HEK293 (cell line): ENCODE results near the gene BTK.
A peak's percentile ranks its signal among the peaks of the same experiment; 100 is the strongest.

Experiments used
- CTCF ChIA-PET: fragments of 350-600 bp; formaldehyde crosslinking; extraction: SDS; loops from one replicate; lab custom pipeline; 2021; ENCODE audit warnings: antibody characterized with exemption; lab: Yijun Ruan, JAX
- POLR2A ChIA-PET: fragments of 300-600 bp; formaldehyde crosslinking; extraction: SDS; loops from one replicate; lab custom pipeline; 2020; ENCODE audit warnings: antibody characterized with exemption, inconsistent platforms; lab: Yijun Ruan, JAX
- H3K27ac ChIP-seq: fragments of 200-500 bp; sonication (Bioruptor generic); 2 replicates; pipeline ENCODE4 v1.5.1; 2014; ENCODE audit warnings: low read depth, low read length, control low read depth, inconsistent platforms; ENCODE audit errors: extremely low read depth
- H3K36me3 ChIP-seq, 2 experiments: fragments of 200-500 bp in 1 of 2; sonication (Bioruptor generic) in 1 of 2; 1 replicate in 1 of 2; 2 replicates in 1 of 2; pipeline ENCODE4 v1.5.1; 2014 to 2017; ENCODE audit warnings: inconsistent platforms in 2 of 2, low read length in 2 of 2; ENCODE audit not compliant: control insufficient read depth in 2 of 2, insufficient read depth in 1 of 2
- H3K4me1 ChIP-seq: fragments of 200-500 bp; sonication (Bioruptor generic); 2 replicates; pipeline ENCODE4 v1.5.1; 2014; ENCODE audit warnings: mild to moderate bottlenecking, low read length, inconsistent platforms; ENCODE audit not compliant: control insufficient read depth, insufficient read depth
- H3K4me3 ChIP-seq: 2 replicates; pipeline ENCODE4 v1.5.1; 2011; ENCODE audit warnings: low read depth, mild to moderate bottlenecking, control low read depth, low read length, moderate library complexity
- H3K9me3 ChIP-seq: fragments of 200-500 bp; sonication (Bioruptor generic); 2 replicates; pipeline ENCODE4 v1.5.1; 2014; ENCODE audit warnings: low read depth, low read length, inconsistent platforms; ENCODE audit not compliant: control insufficient read depth, insufficient read depth
- KLF1 ChIP-seq: fragments of 450-650 bp; formaldehyde crosslinking; IDR thresholded peaks from 2 replicates; pipeline ENCODE4 v1.5.1; 2016; ENCODE audit warnings: missing biosample characterization, missing genetic modification characterization
- KLF9 ChIP-seq: fragments of 450-650 bp; formaldehyde crosslinking; IDR thresholded peaks from 2 replicates; pipeline ENCODE4 v1.5.1; 2016; ENCODE audit warnings: missing biosample characterization, missing genetic modification characterization, low read depth
- PRDM1 ChIP-seq: fragments of 450-650 bp; formaldehyde crosslinking; IDR thresholded peaks from 2 replicates; pipeline ENCODE4; 2016; ENCODE audit warnings: missing biosample characterization, missing genetic modification characterization
- WT1 ChIP-seq: fragments of 450-650 bp; formaldehyde crosslinking; IDR thresholded peaks from 2 replicates; pipeline ENCODE4 v1.5.1; 2016; ENCODE audit warnings: missing biosample characterization, missing genetic modification characterization
- ZBTB17 ChIP-seq: fragments of 450-650 bp; formaldehyde crosslinking; IDR thresholded peaks from 2 replicates; pipeline ENCODE4 v1.5.1; 2016; ENCODE audit warnings: missing biosample characterization, missing genetic modification characterization
- ZNF146 ChIP-seq: fragments of 450-650 bp; formaldehyde crosslinking; IDR thresholded peaks from 2 replicates; pipeline ENCODE4 v1.5.1; 2016; ENCODE audit warnings: missing biosample characterization, missing genetic modification characterization
- ZNF302 ChIP-seq: fragments of 450-650 bp; formaldehyde crosslinking; IDR thresholded peaks from 2 replicates; pipeline ENCODE4 v1.5.1; 2016; ENCODE audit warnings: missing biosample characterization, missing genetic modification characterization, low read depth
- ZNF37A ChIP-seq: fragments of 450-650 bp; IDR thresholded peaks from 2 replicates; pipeline ENCODE4 v1.5.1; 2018; ENCODE audit warnings: missing biosample characterization, missing genetic modification characterization
- ZNF426 ChIP-seq: fragments of 450-650 bp; formaldehyde crosslinking; IDR thresholded peaks from 2 replicates; pipeline ENCODE4 v1.5.1; 2017; ENCODE audit warnings: missing biosample characterization, missing genetic modification characterization, mild to moderate bottlenecking, inconsistent platforms, moderate library complexity
- ZNF518A ChIP-seq: fragments of 450-650 bp; formaldehyde crosslinking; conservative IDR thresholded peaks from 2 replicates; pipeline ENCODE4 v1.5.1; 2016; ENCODE audit warnings: low read depth, missing biosample characterization, missing genetic modification characterization
- ZNF623 ChIP-seq: fragments of 450-650 bp; formaldehyde crosslinking; IDR thresholded peaks from 2 replicates; pipeline ENCODE4 v1.5.1; 2016; ENCODE audit warnings: missing biosample characterization, missing genetic modification characterization
- ZNF692 ChIP-seq: fragments of 450-650 bp; formaldehyde crosslinking; IDR thresholded peaks from 2 replicates; pipeline ENCODE4 v1.5.1; 2016; ENCODE audit warnings: missing biosample characterization, missing genetic modification characterization
- ZNF777 ChIP-seq: fragments of 450-650 bp; formaldehyde crosslinking; IDR thresholded peaks from 2 replicates; pipeline ENCODE4 v1.5.1; 2017; ENCODE audit warnings: missing biosample characterization, missing genetic modification characterization, borderline replicate concordance
- TF ChIP-seq, protein P1 (sequence below): fragments of 450-650 bp; formaldehyde crosslinking; IDR thresholded peaks from 2 replicates; pipeline ENCODE4 v1.5.1; 2017; ENCODE audit warnings: missing biosample characterization, missing genetic modification characterization
- TF ChIP-seq, protein P2 (sequence below): fragments of 450-650 bp; formaldehyde crosslinking; IDR thresholded peaks from 2 replicates; pipeline ENCODE4 v1.5.1; 2016; ENCODE audit warnings: missing biosample characterization, missing genetic modification characterization

Gene BTK

DNA sequence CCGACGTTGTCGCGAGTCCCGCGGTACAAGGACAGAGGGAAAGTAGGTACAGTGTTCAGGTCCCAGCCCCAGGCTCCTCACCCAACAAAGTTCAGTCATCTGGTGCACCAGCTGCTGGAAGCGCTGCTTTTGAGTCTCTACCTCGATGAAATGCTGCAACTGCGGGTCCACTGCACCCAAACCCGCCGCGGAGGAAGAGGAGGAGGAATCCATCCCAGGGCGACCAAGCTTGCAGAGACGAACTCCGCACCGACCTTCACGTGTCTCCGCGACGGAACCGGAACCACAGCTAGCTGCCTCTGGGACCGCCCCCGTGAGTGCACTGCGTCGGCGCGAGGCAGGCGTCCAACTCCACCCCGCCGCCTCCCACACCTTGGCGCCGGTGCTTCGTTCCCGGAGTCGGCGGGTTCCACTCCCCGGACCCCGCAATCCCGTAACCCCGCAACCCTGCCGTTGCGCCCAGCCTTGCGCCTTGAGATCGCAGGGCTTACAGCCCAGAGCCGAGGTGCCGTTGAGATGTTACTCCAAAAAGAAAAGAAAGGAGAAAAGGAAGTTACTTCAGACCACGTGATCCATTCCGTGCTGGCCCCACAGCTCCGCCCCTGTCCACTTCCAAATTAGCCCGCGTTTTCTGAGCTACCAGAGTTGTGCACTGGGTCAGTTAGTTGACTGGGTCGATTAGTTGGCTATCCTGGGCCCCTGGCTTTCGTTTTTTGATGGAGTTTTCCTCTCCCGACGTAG is 37.4 kb downstream of the BTK start, which contains the start of gene TIMM8A (continued):
- TF ChIP-seq ZNF692 (tag by site-specific recombination), result peak; percentile 97
- TF ChIP-seq, all 188 proteins: peak for 44

GRCh38 chrX:101347859-101348451 is 38.0 kb downstream of the BTK start:
- Histone ChIP-seq H3K9me3 (no peaks in the 10 kb centered on the region), H3K4me3 (peak overlapping the region; percentile 61), H3K4me1 (peaks cover 10% of the 10 kb centered on the region; the same call in 1 of the 2 replicates), H3K36me3 (peaks cover 18 to 24% of the 10 kb centered on the region in 2 experiments; a peak in 2 of 3 replicates), H3K27ac (peak overlapping the region; percentile 80)
- TF ChIP-seq ZNF426 (tag by site-specific recombination) (no peak), ZNF37A (no peak), ZNF302 (tag by site-specific recombination) (no peak), KLF9 (tag by site-specific recombination) (no peak), ZNF777 (no peak), ZBTB17 (tag by site-specific recombination) (no peak), WT1 (tag by site-specific recombination) (no peak), KLF1 (tag by site-specific recombination) (no peak)
- ChIA-PET POLR2A (interaction anchor here (0.9 to 4.7 kb wide), 9 partner anchors 10 to 59 kb away, joined by 3 to 105 read pairs (median 6); partner anchors contain the start of genes GLA, HNRNPH2 and RPL36A), CTCF (interaction anchor here (0.6 to 4.1 kb wide), 2 partner anchors 43 to 466 kb away, joined by 5 to 16 read pairs; partner anchors contain the start of gene RPL36A)

- ChIA-PET CTCF (interaction anchor here (0.6 to 1.5 kb wide), 2 partner anchors 20 to 77 kb away, joined by 3 read pairs; no protein-coding TSS in a partner anchor), POLR2A (no interaction called here)
- Histone ChIP-seq H3K36me3 (peaks cover 0 to 6% of the 10 kb centered on the region in 2 experiments; a peak in 1 of 3 replicates), H3K27ac (no peak overlapping the region), H3K9me3 (peaks cover 3% of the 10 kb centered on the region), H3K4me3 (no peak overlapping the region), H3K4me1 (no peaks in the 10 kb centered on the region)
- peak; percentile 93 for TF ChIP-seq PRDM1
- no peak for TF ChIP-seq ZNF623
- no peak for TF ChIP-seq ZNF518A
- TF ChIP-seq, protein P1, sequence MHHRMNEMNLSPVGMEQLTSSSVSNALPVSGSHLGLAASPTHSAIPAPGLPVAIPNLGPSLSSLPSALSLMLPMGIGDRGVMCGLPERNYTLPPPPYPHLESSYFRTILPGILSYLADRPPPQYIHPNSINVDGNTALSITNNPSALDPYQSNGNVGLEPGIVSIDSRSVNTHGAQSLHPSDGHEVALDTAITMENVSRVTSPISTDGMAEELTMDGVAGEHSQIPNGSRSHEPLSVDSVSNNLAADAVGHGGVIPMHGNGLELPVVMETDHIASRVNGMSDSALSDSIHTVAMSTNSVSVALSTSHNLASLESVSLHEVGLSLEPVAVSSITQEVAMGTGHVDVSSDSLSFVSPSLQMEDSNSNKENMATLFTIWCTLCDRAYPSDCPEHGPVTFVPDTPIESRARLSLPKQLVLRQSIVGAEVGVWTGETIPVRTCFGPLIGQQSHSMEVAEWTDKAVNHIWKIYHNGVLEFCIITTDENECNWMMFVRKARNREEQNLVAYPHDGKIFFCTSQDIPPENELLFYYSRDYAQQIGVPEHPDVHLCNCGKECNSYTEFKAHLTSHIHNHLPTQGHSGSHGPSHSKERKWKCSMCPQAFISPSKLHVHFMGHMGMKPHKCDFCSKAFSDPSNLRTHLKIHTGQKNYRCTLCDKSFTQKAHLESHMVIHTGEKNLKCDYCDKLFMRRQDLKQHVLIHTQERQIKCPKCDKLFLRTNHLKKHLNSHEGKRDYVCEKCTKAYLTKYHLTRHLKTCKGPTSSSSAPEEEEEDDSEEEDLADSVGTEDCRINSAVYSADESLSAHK, result no peak
- TF ChIP-seq ZNF146 (tag by site-specific recombination), result no peak
- TF ChIP-seq, protein P2, sequence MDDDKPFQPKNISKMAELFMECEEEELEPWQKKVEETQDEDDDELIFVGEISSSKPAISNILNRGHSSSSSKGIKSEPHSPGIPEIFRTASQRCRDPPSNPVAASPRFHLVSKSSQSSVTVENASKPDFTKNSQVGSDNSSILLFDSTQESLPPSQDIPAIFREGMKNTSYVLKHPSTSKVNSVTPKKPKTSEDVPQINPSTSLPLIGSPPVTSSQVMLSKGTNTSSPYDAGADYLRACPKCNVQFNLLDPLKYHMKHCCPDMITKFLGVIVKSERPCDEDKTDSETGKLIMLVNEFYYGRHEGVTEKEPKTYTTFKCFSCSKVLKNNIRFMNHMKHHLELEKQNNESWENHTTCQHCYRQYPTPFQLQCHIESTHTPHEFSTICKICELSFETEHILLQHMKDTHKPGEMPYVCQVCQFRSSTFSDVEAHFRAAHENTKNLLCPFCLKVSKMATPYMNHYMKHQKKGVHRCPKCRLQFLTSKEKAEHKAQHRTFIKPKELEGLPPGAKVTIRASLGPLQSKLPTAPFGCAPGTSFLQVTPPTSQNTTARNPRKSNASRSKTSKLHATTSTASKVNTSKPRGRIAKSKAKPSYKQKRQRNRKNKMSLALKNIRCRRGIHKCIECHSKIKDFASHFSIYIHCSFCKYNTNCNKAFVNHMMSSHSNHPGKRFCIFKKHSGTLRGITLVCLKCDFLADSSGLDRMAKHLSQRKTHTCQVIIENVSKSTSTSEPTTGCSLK, result no peak
Measured at GRCh38 chrX:101337776-101338271, 48.2 kb downstream of the BTK start.
